ENCODE results near the gene SETD4.

GRCh38 chr21:36059823-36060158 lies 535 bp downstream of the SETD4 start:
- TF ChIP-seq CTCF (IDR thresholded peaks at IDR 0.05) = no peak
- no peak for TF ChIP-seq POLR2A (IDR thresholded peaks at IDR 0.05)

All from tibial nerve (tissue), 3 donors.